ENCODE measurements around the gene MTHFSD. TPM values are rescaled to one million over a fixed set of nuclear protein-coding genes. Genes with fewer than 3 reads are reported as not detected.

MTHFSD gene
- total RNA-seq, 1 experiment from 2014 or later: 4.7 TPM

DNA sequence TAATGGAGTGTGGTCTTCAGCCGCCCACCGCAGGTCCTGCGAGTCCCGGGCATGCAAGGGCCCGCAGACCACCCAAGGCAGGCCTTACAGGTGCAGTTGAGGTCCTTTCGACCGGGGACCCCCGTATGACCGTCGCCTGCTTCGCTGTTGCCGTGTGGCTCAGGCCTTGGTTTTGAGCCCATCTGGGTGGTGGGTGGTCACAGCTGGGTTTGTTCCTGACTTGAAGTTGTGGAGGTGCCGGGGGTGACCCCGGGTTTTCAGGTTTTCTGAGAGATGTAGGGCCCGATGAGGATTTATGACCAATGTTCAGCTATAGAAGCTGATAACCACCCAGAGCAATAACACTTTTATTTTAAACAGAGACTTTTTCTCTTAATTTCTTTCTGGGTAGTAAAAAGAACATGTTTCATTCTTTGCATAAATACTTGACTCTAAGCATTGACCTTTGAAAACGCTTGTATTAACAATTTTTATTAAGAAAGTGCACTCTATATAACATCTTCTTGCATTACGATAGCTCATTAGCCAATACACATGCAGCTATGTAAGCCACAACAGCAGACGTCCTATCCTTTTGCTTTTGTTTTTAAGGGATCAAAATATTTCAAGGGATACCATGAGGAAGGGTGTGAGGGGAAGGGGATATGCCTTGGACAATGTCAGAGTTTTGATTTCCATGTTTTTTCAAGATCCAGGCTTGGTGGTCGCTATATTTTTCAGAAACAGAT lies 25.2 kb upstream of the MTHFSD start:
- WGBS (ENCODE audit: extremely low coverage, insufficient read length, low lambda C conversion rate): no CpG with 5 or more reads among the region's 19 CpGs
- peak overlapping the region; percentile 41 for H3K4me2 ChIP-seq (ENCODE audit: insufficient read depth, insufficient read length, low read length)
- DNase-seq: no peak
- H3K79me1 ChIP-seq (ENCODE audit: insufficient read depth, low read depth, low read length, poor library complexity, severe bottlenecking): no peaks in the 10 kb centered on the region
- no peaks in the 10 kb centered on the region for H3K9me3 ChIP-seq (ENCODE audit: control insufficient read depth, low read depth, low read length)
- no peak overlapping the region for H4K5ac ChIP-seq (ENCODE audit: insufficient read length, low read depth, low read length)
- H2BK20ac ChIP-seq (ENCODE audit: low read depth, low read length, poor library complexity, severe bottlenecking): no peak overlapping the region
- H3K27ac Mint-ChIP-seq: no peak overlapping the region
- H4K8ac ChIP-seq (replicated peaks; ENCODE audit: insufficient read length, low read depth, low read length): no peak overlapping the region
- H4K91ac ChIP-seq (ENCODE audit: insufficient read length, low read depth, low read length): no peak overlapping the region
- peaks cover 0 to 5% of the 10 kb centered on the region in 2 experiments; a peak in 3 of 5 replicates for H3K9me3 Mint-ChIP-seq
- TF ChIP-seq, protein P1, sequence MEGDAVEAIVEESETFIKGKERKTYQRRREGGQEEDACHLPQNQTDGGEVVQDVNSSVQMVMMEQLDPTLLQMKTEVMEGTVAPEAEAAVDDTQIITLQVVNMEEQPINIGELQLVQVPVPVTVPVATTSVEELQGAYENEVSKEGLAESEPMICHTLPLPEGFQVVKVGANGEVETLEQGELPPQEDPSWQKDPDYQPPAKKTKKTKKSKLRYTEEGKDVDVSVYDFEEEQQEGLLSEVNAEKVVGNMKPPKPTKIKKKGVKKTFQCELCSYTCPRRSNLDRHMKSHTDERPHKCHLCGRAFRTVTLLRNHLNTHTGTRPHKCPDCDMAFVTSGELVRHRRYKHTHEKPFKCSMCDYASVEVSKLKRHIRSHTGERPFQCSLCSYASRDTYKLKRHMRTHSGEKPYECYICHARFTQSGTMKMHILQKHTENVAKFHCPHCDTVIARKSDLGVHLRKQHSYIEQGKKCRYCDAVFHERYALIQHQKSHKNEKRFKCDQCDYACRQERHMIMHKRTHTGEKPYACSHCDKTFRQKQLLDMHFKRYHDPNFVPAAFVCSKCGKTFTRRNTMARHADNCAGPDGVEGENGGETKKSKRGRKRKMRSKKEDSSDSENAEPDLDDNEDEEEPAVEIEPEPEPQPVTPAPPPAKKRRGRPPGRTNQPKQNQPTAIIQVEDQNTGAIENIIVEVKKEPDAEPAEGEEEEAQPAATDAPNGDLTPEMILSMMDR (conservative IDR thresholded peaks at IDR 0.05): no peak
- H3K23ac ChIP-seq (ENCODE audit: insufficient read length, low read depth, low read length): no peak overlapping the region
- no peak overlapping the region for H2BK120ac ChIP-seq (ENCODE audit: low read depth, low read length, poor library complexity, severe bottlenecking)
- no peak overlapping the region for H2BK5ac ChIP-seq (ENCODE audit: insufficient read length, low read length)
- H3K27ac ChIP-seq (ENCODE audit: insufficient read length, low read depth, low read length): no peak overlapping the region
- H3K9ac ChIP-seq (ENCODE audit: extremely low read depth, insufficient read length, low read length): no peak overlapping the region
- H3K4me3 Mint-ChIP-seq: peak overlapping the region; percentile 71 to 81; a peak in 3 of 5 replicates
- H3K4ac ChIP-seq (ENCODE audit: low read depth, low read length): no peak overlapping the region
- H3T11ph ChIP-seq (ENCODE audit: low read length): no peak overlapping the region
- peaks cover 0 to 1% (median 0%) of the 10 kb centered on the region in 3 experiments; a peak in 1 of 7 replicates for H3K36me3 Mint-ChIP-seq (ENCODE audit: insufficient read depth in 1 of 3, low read depth in 3 of 3)
- no peak overlapping the region for H2BK15ac ChIP-seq (ENCODE audit: low read depth, low read length)
- peaks cover 45% of the 10 kb centered on the region for H3K27me3 ChIP-seq (ENCODE audit: insufficient read depth, low read length)
- no peak overlapping the region for H3K18ac ChIP-seq (ENCODE audit: insufficient read length, low read depth, low read length)
- peaks cover 14% of the 10 kb centered on the region for H3K23me2 ChIP-seq (ENCODE audit: insufficient read length, low read depth, low read length, poor library complexity, severe bottlenecking)
- no peaks in the 10 kb centered on the region for H4K20me1 ChIP-seq (ENCODE audit: control insufficient read depth, insufficient read depth, insufficient read length)
- H3K4me1 Mint-ChIP-seq: peaks cover 30 to 34% of the 10 kb centered on the region in 2 experiments
- H3K14ac ChIP-seq (ENCODE audit: insufficient read depth, low read length): no peak overlapping the region
- no peaks in the 10 kb centered on the region for H3K79me2 ChIP-seq (ENCODE audit: insufficient read depth, low read length)
- no peak overlapping the region for H2AK5ac ChIP-seq (ENCODE audit: insufficient read length, low read length)
- peaks cover 6% of the 10 kb centered on the region; the same call in 1 of the 2 replicates for H3K4me1 ChIP-seq (ENCODE audit: insufficient read depth, low read length)
- H2AFZ ChIP-seq (ENCODE audit: low read length): no peak overlapping the region
- H3K56ac ChIP-seq (ENCODE audit: insufficient read length, low read depth, low read length): no peak overlapping the region
- H2BK12ac ChIP-seq (ENCODE audit: insufficient read length, low read depth, low read length): no peak overlapping the region
- peaks cover 79% of the 10 kb centered on the region for H3K27me3 Mint-ChIP-seq (ENCODE audit: low read depth)
